IMR-90 (cell line): ENCODE results near the gene BPIFB2. TPM values are rescaled to one million over a fixed set of nuclear protein-coding genes. Genes with fewer than 3 reads are reported as not detected.

ENCODE experiments used
- ATAC-seq: fragments of 200-7000 bp; cut with Tn5 transposase; 2 replicates; pipeline ENCODE4 v1.9.1; 2020; ENCODE audit warnings: low read depth, mild to moderate bottlenecking, moderate library complexity
- BruUV-seq: library from RNA; stranded (reverse); fragments of 400-500 nt; replicated peaks from 2 replicates; lab custom pipeline; 2021; lab: Mats Ljungman, UMichigan
- CTCF ChIA-PET: fragments of 300-600 bp; formaldehyde crosslinking; extraction: SDS; loops from one replicate; lab custom pipeline; 2021; ENCODE audit warnings: antibody characterized with exemption; lab: Yijun Ruan, JAX
- POLR2A ChIA-PET: fragments of 300-600 bp; sonication (Branson Sonifier 250); formaldehyde crosslinking; loops from one replicate; lab custom pipeline; 2022; ENCODE audit warnings: antibody characterized with exemption; ENCODE audit not compliant: unreplicated experiment; lab: Charles Lee
- DNase-seq: peaks from one replicate; pipeline ENCODE4 v3.0.0; 2013
- H2AFZ ChIP-seq: replicated peaks from 2 replicates; pipeline ENCODE3; 2013; ENCODE audit warnings: low read length, mild to moderate bottlenecking; ENCODE audit not compliant: poor library complexity
- H2AK5ac ChIP-seq: 2 replicates; pipeline ENCODE4 v1.6.1; 2013; ENCODE audit warnings: low read depth, low read length, inconsistent platforms
- H2AK9ac ChIP-seq: replicated peaks from 2 replicates; pipeline ENCODE3; 2013; ENCODE audit warnings: mild to moderate bottlenecking, low read depth, low read length, moderate library complexity; ENCODE audit not compliant: poor library complexity
- H2BK120ac ChIP-seq: 2 replicates; pipeline ENCODE4 v1.6.1; 2013; ENCODE audit warnings: low read depth, low read length, inconsistent platforms
- H2BK15ac ChIP-seq: 3 replicates; pipeline ENCODE4 v1.6.1; 2013; ENCODE audit warnings: low read depth, low read length, inconsistent platforms
- H2BK20ac ChIP-seq: 2 replicates; pipeline ENCODE4 v1.6.1; 2013; ENCODE audit warnings: low read depth, mild to moderate bottlenecking, inconsistent platforms, low read length, moderate library complexity
- H2BK5ac ChIP-seq: 2 replicates; pipeline ENCODE4 v1.6.1; 2013; ENCODE audit warnings: mild to moderate bottlenecking, low read depth, low read length, inconsistent platforms; ENCODE audit not compliant: poor library complexity, severe bottlenecking
- H3K14ac ChIP-seq: replicated peaks from 2 replicates; pipeline ENCODE4 v1.6.1; 2013; ENCODE audit warnings: low read depth, low read length, inconsistent platforms
- H3K18ac ChIP-seq: 2 replicates; pipeline ENCODE4 v1.6.1; 2013; ENCODE audit warnings: low read depth, low read length, control low read depth
- H3K23ac ChIP-seq: 2 replicates; pipeline ENCODE4 v1.6.1; 2013; ENCODE audit warnings: low read depth, low read length, inconsistent platforms
- H3K27ac ChIP-seq: 2 replicates; pipeline ENCODE4 v1.5.1; 2013; ENCODE audit warnings: mild to moderate bottlenecking, control low read depth, low read length; ENCODE audit not compliant: insufficient read depth
- H3K27me3 ChIP-seq: 2 replicates; pipeline ENCODE4 v1.6.1; 2013; ENCODE audit warnings: low read length; ENCODE audit not compliant: control insufficient read depth, insufficient read depth
- H3K36me3 ChIP-seq: 2 replicates; pipeline ENCODE4 v1.6.1; 2013; ENCODE audit warnings: low read length, mixed read lengths; ENCODE audit not compliant: control insufficient read depth, insufficient read depth
- H3K4ac ChIP-seq: 2 replicates; pipeline ENCODE4 v1.6.1; 2013; ENCODE audit warnings: low read depth, low read length, inconsistent platforms
- H3K4me1 ChIP-seq: 2 replicates; pipeline ENCODE4 v1.6.1; 2013; ENCODE audit warnings: low read length, mixed read lengths; ENCODE audit not compliant: control insufficient read depth, insufficient read depth
- H3K4me2 ChIP-seq: 2 replicates; pipeline ENCODE4 v1.6.1; 2013; ENCODE audit warnings: low read depth, mild to moderate bottlenecking, control low read depth, low read length, moderate library complexity
- H3K4me3 ChIP-seq: 2 replicates; pipeline ENCODE4 v1.5.1; 2013; ENCODE audit warnings: low read depth, mild to moderate bottlenecking, control low read depth, low read length, moderate library complexity; ENCODE audit not compliant: insufficient read depth
- H3K56ac ChIP-seq: 2 replicates; pipeline ENCODE4 v1.6.1; 2013; ENCODE audit warnings: low read length, inconsistent platforms; ENCODE audit not compliant: insufficient read depth; ENCODE audit errors: extremely low read depth
- H3K79me1 ChIP-seq, 2 experiments: 2 replicates each; pipeline ENCODE4 v1.6.1; 2013; ENCODE audit warnings: low read length in 2 of 2, inconsistent platforms in 1 of 2, low read depth in 1 of 2
- H3K9ac ChIP-seq: 2 replicates; pipeline ENCODE4 v1.6.1; 2013; ENCODE audit warnings: low read depth, low read length, control low read depth
- H3K9me1 ChIP-seq: 2 replicates; pipeline ENCODE4 v1.6.1; 2013; ENCODE audit warnings: low read length, inconsistent platforms; ENCODE audit not compliant: insufficient read depth
- H3K9me3 ChIP-seq: 2 replicates; pipeline ENCODE4 v1.6.1; 2013; ENCODE audit warnings: low read length; ENCODE audit not compliant: control insufficient read depth, insufficient read depth
- H4K20me1 ChIP-seq: 2 replicates; pipeline ENCODE4 v1.6.1; 2013; ENCODE audit warnings: low read length, inconsistent platforms; ENCODE audit not compliant: insufficient read depth
- H4K5ac ChIP-seq: 2 replicates; pipeline ENCODE4 v1.6.1; 2013; ENCODE audit warnings: mild to moderate bottlenecking, low read depth, low read length, control low read depth
- H4K8ac ChIP-seq, 2 experiments: 2 replicates each; pipeline ENCODE4 v1.6.1; 2013; ENCODE audit warnings: low read depth in 2 of 2, low read length in 2 of 2, control low read depth in 1 of 2, inconsistent platforms in 1 of 2
- H4K91ac ChIP-seq: 2 replicates; pipeline ENCODE4 v1.6.1; 2013; ENCODE audit warnings: low read depth, low read length, inconsistent platforms; ENCODE audit not compliant: insufficient read depth
- BHLHE40 ChIP-seq: fragments of 150-350 bp; IDR thresholded peaks from 2 replicates; pipeline ENCODE4 v1.6.1; 2016; ENCODE audit warnings: mild to moderate bottlenecking, low read depth, low read length
- CEBPB ChIP-seq: IDR thresholded peaks from 2 replicates; pipeline ENCODE4 v1.6.1; 2012; ENCODE audit warnings: low read depth, low read length, improper control_type of control experiment
- CHD1 ChIP-seq: IDR thresholded peaks from 2 replicates; pipeline ENCODE4 v1.6.1; 2012; ENCODE audit warnings: low read depth, low read length, improper control_type of control experiment
- CTCF ChIP-seq: conservative IDR thresholded peaks from 2 replicates; pipeline ENCODE4 v1.5.1; 2012; ENCODE audit warnings: mild to moderate bottlenecking, low read depth, low read length, improper control_type of control experiment
- ELK1 ChIP-seq: fragments of 150-350 bp; IDR thresholded peaks from 2 replicates; pipeline ENCODE4 v1.6.1; 2016; ENCODE audit warnings: low read depth, mild to moderate bottlenecking, low read length, moderate library complexity, borderline replicate concordance
- FOS ChIP-seq: fragments of 150-350 bp; IDR thresholded peaks from 2 replicates; pipeline ENCODE4 v1.6.1; 2016; ENCODE audit warnings: low read depth, low read length
- MAFK ChIP-seq: IDR thresholded peaks from 2 replicates; pipeline ENCODE4 v1.6.1; 2012; ENCODE audit warnings: low read depth, low read length, improper control_type of control experiment
- MAZ ChIP-seq: IDR thresholded peaks from 2 replicates; pipeline ENCODE4 v1.6.1; 2012; ENCODE audit warnings: low read depth, mild to moderate bottlenecking, low read length, improper control_type of control experiment, moderate library complexity, borderline replicate concordance
- MXI1 ChIP-seq: IDR thresholded peaks from 2 replicates; pipeline ENCODE4 v1.6.1; 2012; ENCODE audit warnings: low read depth, mild to moderate bottlenecking, low read length, moderate library complexity, borderline replicate concordance
- NFE2L2 ChIP-seq: fragments of 150-350 bp; IDR thresholded peaks from 2 replicates; pipeline ENCODE4 v1.6.1; 2016; ENCODE audit warnings: low read depth, mild to moderate bottlenecking, low read length
- POLR2A ChIP-seq: IDR thresholded peaks from 2 replicates; pipeline ENCODE4 v1.6.1; 2012; ENCODE audit warnings: mild to moderate bottlenecking, low read depth, low read length
- RAD21 ChIP-seq: IDR thresholded peaks from 2 replicates; pipeline ENCODE4 v1.6.1; 2012; ENCODE audit warnings: low read length, improper control_type of control experiment
- RCOR1 ChIP-seq: IDR thresholded peaks from 2 replicates; pipeline ENCODE4 v1.6.1; 2012; ENCODE audit warnings: mild to moderate bottlenecking, low read length, improper control_type of control experiment; ENCODE audit not compliant: insufficient replicate concordance
- RFX5 ChIP-seq: IDR thresholded peaks from 2 replicates; pipeline ENCODE4 v1.8.0; 2012; ENCODE audit warnings: low read depth, mild to moderate bottlenecking, low read length, moderate library complexity
- SMC3 ChIP-seq: fragments of 150-350 bp; IDR thresholded peaks from 2 replicates; pipeline ENCODE4 v1.6.1; 2016; ENCODE audit warnings: low read depth, mild to moderate bottlenecking, antibody characterized with exemption, low read length, moderate library complexity
- USF2 ChIP-seq: fragments of 150-350 bp; IDR thresholded peaks from 2 replicates; pipeline ENCODE4 v1.6.1; 2017; ENCODE audit warnings: mild to moderate bottlenecking, antibody characterized with exemption, low read length, low read depth
- WGBS, 2 experiments: methylation state at CpG; one replicate each; pipeline versions ENCODE4 v1.1.5 to v1.1.7; 2013; ENCODE audit warnings: missing lambda C conversion rate in 2 of 2; ENCODE audit not compliant: insufficient read length in 1 of 2; ENCODE audit errors: extremely low coverage in 2 of 2; 5-methylcytosine and 5-hydroxymethylcytosine counted together
- dilution Hi-C: fragments of 300-500 bp; cut with HindIII; formaldehyde crosslinking; loops from one replicate; pipeline ENCODE4 v1.14.3; 2018; ENCODE audit warnings: low sequenced_read_pairs; ENCODE audit not compliant: unreplicated experiment
- in situ Hi-C: fragments of 300-500 bp; cut with MboI; formaldehyde crosslinking; loops from 3 replicates; pipeline ENCODE4 v1.14.3; 2019; ENCODE audit warnings: low sequenced_read_pairs, inconsistent platforms, mixed read lengths
- intact Hi-C: fragments of 100-400 bp; cut with micrococcal nuclease; formaldehyde crosslinking; loops from 2 replicates; pipeline ENCODE4 v1.10.0; 2022
- polyA plus RNA-seq, 3 experiments: library from polyadenylated mRNA; depleted of rRNA; stranded (reverse); fragments of >200 nt; gene quantifications; 2 replicates each; pipeline ENCODE4 v1.2.3, GENCODE V29; 2012; ENCODE audit warnings: low replicate concordance in 1 of 3
- total RNA-seq: library from RNA; depleted of rRNA; stranded (reverse); fragments of >200 nt; gene quantifications from 2 replicates; pipeline ENCODE4 v1.2.3, GENCODE V29; 2012

The BPIFB2 gene
- total and polyA plus RNA-seq, 2 of the 4 experiments (the other 2 are of a cell fraction) = not detected

GRCh38 chr20:33030569-33030968 is 23.1 kb downstream of the BPIFB2 start:
- H2BK120ac ChIP-seq = no peak overlapping the region
- H4K5ac ChIP-seq = no peak overlapping the region
- H4K8ac ChIP-seq = no peak overlapping the region
- H3K9me3 ChIP-seq = no peaks in the 10 kb centered on the region
- no peak overlapping the region for H2BK5ac ChIP-seq
- no peak overlapping the region for H2AFZ ChIP-seq
- no TSS peak for BruUV-seq
- H3K4me1 ChIP-seq = no peaks in the 10 kb centered on the region
- no peaks in the 10 kb centered on the region for H3K9me1 ChIP-seq
- dilution Hi-C loops (no loop called here), in situ Hi-C loops (no loop called here), intact Hi-C loops (no loop called here)
- H3K4me2 ChIP-seq = no peak overlapping the region
- no peak overlapping the region for H2AK9ac ChIP-seq
- no peak overlapping the region for H3K9ac ChIP-seq
- H2AK5ac ChIP-seq = no peak overlapping the region
- H3K4me3 ChIP-seq = no peak overlapping the region
- no peaks in the 10 kb centered on the region for H3K36me3 ChIP-seq
- CTCF ChIA-PET = no interaction called here
- H4K91ac ChIP-seq = no peak overlapping the region
- no peaks in the 10 kb centered on the region for H4K20me1 ChIP-seq
- H3K27ac ChIP-seq = no peak overlapping the region
- 60% methylated on average over 1 of the region's 6 CpGs; no CpG with 5 or more reads in 1 of the 2 experiments for WGBS, 2 experiments
- DNase-seq (no peak), ATAC-seq (no peak)
- H3K56ac ChIP-seq = no peak overlapping the region
- no peak overlapping the region for H2BK15ac ChIP-seq
- no peak overlapping the region for H3K18ac ChIP-seq
- H3K23ac ChIP-seq = no peak overlapping the region
- no peak overlapping the region for H3K4ac ChIP-seq
- POLR2A ChIA-PET = no interaction called here
- no peak for TF ChIP-seq POLR2A
- TF ChIP-seq MAFK = no peak
- no peak for TF ChIP-seq RFX5
- TF ChIP-seq SMC3 = no peak
- TF ChIP-seq CEBPB = no peak
- TF ChIP-seq ELK1 = no peak
- TF ChIP-seq RAD21 = no peak
- TF ChIP-seq BHLHE40 = no peak
- no peak for TF ChIP-seq MAZ
- TF ChIP-seq FOS = no peak
- TF ChIP-seq NFE2L2 = no peak
- no peak for TF ChIP-seq RCOR1
- TF ChIP-seq CTCF = no peak
- no peak for TF ChIP-seq CHD1
- TF ChIP-seq USF2 = no peak
- TF ChIP-seq MXI1 = no peak
- no peak overlapping the region for H3K14ac ChIP-seq
- H2BK20ac ChIP-seq = no peak overlapping the region
- H3K27me3 ChIP-seq = no peaks in the 10 kb centered on the region
- H3K79me1 ChIP-seq = no peaks in the 10 kb centered on the region
